ENCODE measurements around the gene SCN1B. TPM values are rescaled to one million over a fixed set of nuclear protein-coding genes. Genes with fewer than 3 reads are reported as not detected.

The SCN1B gene
- total RNA-seq, 2 experiments from 2014 or later, result 1.4 to 2.3 TPM

GRCh38 chr19:35041548-35042055 is 11.3 kb downstream of the SCN1B start, which contains the start of gene HPN:
TSS of gene HPN (plus strand) at chr19:35041721. CDS start at chr19:35042507, 786 bp downstream.
- no peak for TF ChIP-seq CTCF (IDR thresholded peaks at IDR 0.05)
- intact Hi-C loops (cut with DNase I, micrococcal nuclease), result no loop called here
- H3K9me3 ChIP-seq (ENCODE audit: control insufficient read depth in 1 of 2, insufficient read depth in 1 of 2, low read length in 2 of 2), result no peaks in the 10 kb centered on the region
- H3K4me1 ChIP-seq (ENCODE audit: insufficient read depth, low read length), result peaks cover 50% of the 10 kb centered on the region
- Mint-ChIP-seq H3K4me1 (ENCODE audit: low read depth) (peaks cover 56% of the 10 kb centered on the region), H3K27ac (no peak within 1 kb of the TSS), H3K27me3 (peaks cover 20% of the 10 kb centered on the region), H3K36me3 (ENCODE audit: low read depth) (no peaks in the 10 kb centered on the region), H3K4me3 (peak within 1 kb of the TSS; percentile 72), H3K9me3 (no peaks in the 10 kb centered on the region)
- DNase-seq (no peak), ATAC-seq (ENCODE audit: poor library complexity) (no peak)
- H3K4me3 ChIP-seq (ENCODE audit: low read length), result peak within 1 kb of the TSS; percentile 51
- ChIA-PET POLR2A (no interaction called here), CTCF (no interaction called here)
- H3K36me3 ChIP-seq (ENCODE audit: insufficient read depth, low read length), result no peaks in the 10 kb centered on the region
- H3K27ac ChIP-seq (ENCODE audit: low read depth in 1 of 2, low read length in 2 of 2), result no peak within 1 kb of the TSS
- H3K27me3 ChIP-seq (ENCODE audit: control insufficient read depth in 1 of 2, insufficient read depth in 2 of 2, low read length in 2 of 2), result no peaks in the 10 kb centered on the region

- intact Hi-C loops (cut with DNase I, micrococcal nuclease), result no loop called here
- H3K4me1 ChIP-seq (ENCODE audit: insufficient read depth, low read length), result peaks cover 50% of the 10 kb centered on the region
- no peak overlapping the region for H3K27ac Mint-ChIP-seq
- no peak for ATAC-seq (ENCODE audit: poor library complexity)
- no peaks in the 10 kb centered on the region for H3K36me3 Mint-ChIP-seq (ENCODE audit: low read depth)
- DNase-seq, result no peak
- H3K4me1 Mint-ChIP-seq (ENCODE audit: low read depth), result peaks cover 56% of the 10 kb centered on the region
- no peak overlapping the region for H3K4me3 ChIP-seq (ENCODE audit: low read length)
- ChIA-PET CTCF (no interaction called here), POLR2A (no interaction called here)
- H3K36me3 ChIP-seq (ENCODE audit: insufficient read depth, low read length), result no peaks in the 10 kb centered on the region
- peak overlapping the region; percentile 4 for H3K4me3 Mint-ChIP-seq
- no peaks in the 10 kb centered on the region for H3K9me3 Mint-ChIP-seq
- no peak for TF ChIP-seq CTCF (IDR thresholded peaks at IDR 0.05)
- no peaks in the 10 kb centered on the region for H3K9me3 ChIP-seq (ENCODE audit: control insufficient read depth in 1 of 2, insufficient read depth in 1 of 2, low read length in 2 of 2)
- H3K27ac ChIP-seq (ENCODE audit: low read depth in 1 of 2, low read length in 2 of 2), result no peak overlapping the region
- peaks cover 20% of the 10 kb centered on the region for H3K27me3 Mint-ChIP-seq
- no peaks in the 10 kb centered on the region for H3K27me3 ChIP-seq (ENCODE audit: control insufficient read depth in 1 of 2, insufficient read depth in 2 of 2, low read length in 2 of 2)
Observed at GRCh38 chr19:35042056-35042730, 11.9 kb downstream of the SCN1B start.

GRCh38 chr19:35042954-35043604 is 12.8 kb downstream of the SCN1B start:
- H3K27me3 ChIP-seq (ENCODE audit: control insufficient read depth in 1 of 2, insufficient read depth in 2 of 2, low read length in 2 of 2), result no peaks in the 10 kb centered on the region
- no peak for DNase-seq
- no peak overlapping the region for H3K27ac ChIP-seq (ENCODE audit: low read depth in 1 of 2, low read length in 2 of 2)
- no peak for ATAC-seq (ENCODE audit: poor library complexity)
- H3K4me3 Mint-ChIP-seq, result no peak overlapping the region
- ChIA-PET POLR2A (interaction anchor here (0.7 kb wide), 1 partner anchor 29 kb away, joined by 3 read pairs; no protein-coding TSS in a partner anchor), CTCF (interaction anchor here (1.3 kb wide), 1 partner anchor 13 kb away, joined by 5 read pairs; the partner anchor contains the start of gene SCN1B)
- no peaks in the 10 kb centered on the region for H3K36me3 ChIP-seq (ENCODE audit: insufficient read depth, low read length)
- no peaks in the 10 kb centered on the region for H3K9me3 Mint-ChIP-seq
- no peak for TF ChIP-seq CTCF (IDR thresholded peaks at IDR 0.05)
- H3K27me3 Mint-ChIP-seq, result peaks cover 20% of the 10 kb centered on the region
- no peaks in the 10 kb centered on the region for H3K36me3 Mint-ChIP-seq (ENCODE audit: low read depth)
- H3K4me1 ChIP-seq (ENCODE audit: insufficient read depth, low read length), result peaks cover 50% of the 10 kb centered on the region
- no peak overlapping the region for H3K27ac Mint-ChIP-seq
- H3K4me3 ChIP-seq (ENCODE audit: low read length), result no peak overlapping the region
- no peaks in the 10 kb centered on the region for H3K9me3 ChIP-seq (ENCODE audit: control insufficient read depth in 1 of 2, insufficient read depth in 1 of 2, low read length in 2 of 2)
- intact Hi-C loops (cut with DNase I, micrococcal nuclease), result no loop called here
- H3K4me1 Mint-ChIP-seq (ENCODE audit: low read depth), result peaks cover 56% of the 10 kb centered on the region
